ENCODE data around the gene RNU11.
"Not testable (repeated sequence)": the region's sequence is repeated elsewhere in the genome, so short reads cannot be mapped to it uniquely, and the experiment has no call there.

Gene RNU11

DNA sequence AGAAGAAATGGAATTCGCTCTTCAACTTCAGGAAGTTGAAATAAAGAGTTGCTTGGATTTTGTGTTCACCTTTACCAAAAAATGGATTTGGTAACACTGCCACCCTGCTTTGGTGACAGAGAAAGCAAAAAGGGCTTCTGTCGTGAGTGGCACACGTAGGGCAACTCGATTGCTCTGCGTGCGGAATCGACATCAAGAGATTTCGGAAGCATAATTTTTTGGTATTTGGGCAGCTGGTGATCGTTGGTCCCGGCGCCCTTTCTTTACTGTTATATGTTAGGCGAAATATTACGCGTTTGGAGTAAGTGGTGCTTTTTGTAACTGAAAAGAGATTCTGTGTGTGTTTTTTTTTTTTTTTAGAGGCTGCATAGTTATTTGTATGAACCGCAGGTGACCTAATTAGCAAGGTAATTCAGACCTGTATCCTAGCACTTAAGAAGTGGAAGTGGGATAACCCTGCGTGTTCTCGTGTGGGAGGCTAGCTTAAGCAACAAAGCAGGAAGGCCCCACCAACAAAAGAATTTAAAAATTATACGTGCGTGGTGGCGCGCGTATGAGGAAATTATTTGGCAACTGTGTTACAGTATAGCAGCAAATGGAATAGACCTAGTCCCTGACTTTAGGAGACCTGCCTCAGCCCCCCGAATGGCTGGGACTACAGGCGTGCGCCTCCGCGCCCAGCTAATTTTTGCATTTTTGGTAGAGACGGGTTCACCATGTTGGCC is at the start of gene RNU11:
Gene RNU11, plus strand, starts transcription at position 127 of the 725 bp plus-strand sequence.
- peak; percentile 95 for DNase-seq (ENCODE audit: low spot score)

DNA sequence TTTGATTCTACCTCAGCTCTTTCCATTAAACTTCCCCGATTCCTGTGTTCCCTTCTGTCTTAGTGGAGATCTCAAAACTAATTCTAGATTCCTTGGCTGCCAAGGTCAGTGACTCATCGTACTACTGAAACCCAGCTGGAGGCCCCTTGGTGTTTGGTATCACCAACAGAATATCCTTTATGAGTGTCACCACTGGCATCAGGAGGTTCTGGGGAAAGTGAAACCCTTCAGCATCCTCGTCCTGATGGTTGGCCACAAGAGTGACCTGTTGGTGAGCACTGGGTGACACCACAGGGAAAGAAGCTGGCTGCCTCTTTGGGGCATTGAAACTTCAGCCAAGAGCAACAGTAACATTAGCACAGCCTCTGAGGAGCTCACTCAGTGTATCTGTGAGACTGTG is 46.7 kb upstream of the RNU11 start:
- DNase-seq (ENCODE audit: low spot score) = no peak

DNA sequence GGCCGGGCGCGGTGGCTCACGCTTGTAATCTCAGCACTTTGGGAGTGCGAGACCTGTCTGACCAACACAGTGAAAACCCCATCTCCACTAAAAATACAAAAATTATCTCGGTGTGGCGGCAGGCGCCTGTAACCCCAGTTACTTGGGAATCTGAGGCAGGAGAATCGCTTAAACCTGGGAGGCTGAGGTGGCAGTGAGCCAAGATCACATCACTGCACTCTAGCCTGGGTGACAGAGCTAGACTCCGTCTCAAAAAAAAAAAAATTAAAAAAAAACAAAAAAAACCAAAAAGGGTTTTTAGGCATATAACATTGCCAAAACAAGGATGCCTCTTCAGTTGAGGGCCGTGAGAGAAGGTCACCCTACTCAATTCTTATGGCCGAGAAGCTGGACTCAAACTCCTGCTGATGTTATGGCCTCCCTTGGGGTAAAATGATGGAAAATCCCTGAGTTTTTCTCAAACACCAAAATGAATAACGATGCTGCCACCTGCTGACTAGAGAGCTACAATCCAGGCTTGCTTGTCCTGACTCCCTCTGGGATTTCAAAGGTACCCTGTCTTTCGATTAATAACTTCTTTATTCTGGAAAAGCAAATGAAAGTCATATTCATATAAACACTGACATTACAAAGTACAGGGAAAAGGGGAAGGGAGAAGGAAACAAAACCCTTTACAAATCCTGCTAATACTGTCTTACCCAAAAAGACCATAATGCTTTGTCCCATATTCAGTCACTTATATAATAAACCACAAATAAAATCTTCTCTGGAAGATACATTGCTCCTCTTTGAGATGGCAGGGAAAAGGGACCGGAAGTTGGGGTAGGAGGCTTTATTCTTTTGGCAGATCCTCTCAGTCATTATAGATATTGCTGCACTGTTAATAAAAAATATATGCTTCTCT is 45.6 kb upstream of the RNU11 start:
- peak; percentile 88 for DNase-seq (ENCODE audit: low spot score)

DNA sequence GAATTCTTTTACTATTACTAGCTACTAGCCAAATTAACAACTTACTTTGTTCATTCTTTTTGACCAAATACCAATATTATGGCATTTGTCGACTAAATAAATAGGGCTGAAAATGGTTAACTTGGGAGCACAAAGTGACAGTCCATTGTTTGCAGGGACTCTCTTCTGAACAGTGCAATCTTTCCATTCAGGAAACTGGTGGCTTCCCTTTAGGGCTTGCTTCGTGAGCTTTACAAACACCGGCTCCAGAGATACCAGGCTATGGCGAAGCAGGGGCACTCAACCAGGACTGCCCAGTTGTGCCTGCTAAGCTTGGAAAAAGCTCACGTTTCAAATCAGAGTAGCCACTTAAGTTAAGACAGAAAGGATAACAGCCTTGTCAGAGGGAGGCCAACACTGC is 44.0 kb upstream of the RNU11 start:
- DNase-seq (ENCODE audit: low spot score) = no peak

DNA sequence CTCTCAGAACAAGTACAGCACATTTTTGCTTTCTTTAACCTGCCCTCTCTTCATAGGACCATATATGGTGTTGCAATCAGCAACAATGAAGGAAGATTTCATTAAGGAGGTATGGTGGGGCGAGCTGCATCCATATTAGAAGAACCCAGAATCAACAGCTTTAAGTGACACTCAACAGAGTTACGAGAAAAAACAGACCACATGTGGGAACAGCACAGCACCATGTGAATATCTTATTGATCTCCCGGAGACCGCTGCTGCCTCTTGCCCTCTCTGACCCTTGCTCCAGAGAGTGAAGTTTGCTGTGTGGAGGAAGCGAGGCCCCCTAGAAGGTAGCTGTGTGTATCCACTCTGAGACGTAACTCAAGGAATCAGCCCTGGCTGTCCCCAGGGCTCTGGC is 43.4 kb upstream of the RNU11 start:
- DNase-seq (ENCODE audit: low spot score) = no peak

DNA sequence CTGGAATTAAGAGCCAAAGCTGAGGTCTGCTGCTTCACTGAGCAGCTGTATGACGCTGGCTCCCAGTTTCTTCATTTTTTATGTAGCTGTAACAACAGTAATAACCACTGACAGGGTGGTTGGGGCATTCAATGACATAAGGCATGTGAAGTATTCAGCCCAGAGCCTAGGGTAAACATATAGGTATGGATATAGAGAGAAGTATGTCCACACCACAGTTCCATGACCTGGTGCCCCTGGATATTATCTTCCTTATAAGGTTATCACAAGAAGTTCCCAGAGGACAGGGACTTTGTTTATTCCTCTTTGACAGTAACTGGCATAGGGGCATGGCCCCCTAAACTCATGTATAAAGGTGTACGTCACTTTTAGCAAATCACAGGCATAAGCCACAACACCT is 41.6 kb upstream of the RNU11 start:
- no peak for DNase-seq (ENCODE audit: low spot score)

DNA sequence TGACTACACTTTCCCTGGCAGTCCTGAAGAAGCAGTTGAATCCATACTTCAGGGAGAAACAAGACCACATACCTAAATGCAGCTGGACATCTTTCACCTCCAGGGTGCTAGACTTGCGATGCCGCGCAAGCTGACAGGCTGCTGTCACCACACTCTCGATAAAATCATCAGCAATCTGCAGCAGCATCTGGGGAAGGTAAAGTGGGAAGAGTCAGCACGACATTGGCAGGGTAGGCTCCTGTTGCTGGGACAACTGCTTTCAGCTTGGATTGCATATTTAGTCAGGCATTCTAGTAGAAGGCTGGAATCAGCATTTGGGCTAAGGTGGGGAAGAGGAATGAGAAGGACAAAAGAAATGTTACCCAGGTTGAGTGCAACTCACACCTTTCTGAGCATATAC is 35.2 kb upstream of the RNU11 start:
- no peak for DNase-seq (ENCODE audit: low spot score)

DNA sequence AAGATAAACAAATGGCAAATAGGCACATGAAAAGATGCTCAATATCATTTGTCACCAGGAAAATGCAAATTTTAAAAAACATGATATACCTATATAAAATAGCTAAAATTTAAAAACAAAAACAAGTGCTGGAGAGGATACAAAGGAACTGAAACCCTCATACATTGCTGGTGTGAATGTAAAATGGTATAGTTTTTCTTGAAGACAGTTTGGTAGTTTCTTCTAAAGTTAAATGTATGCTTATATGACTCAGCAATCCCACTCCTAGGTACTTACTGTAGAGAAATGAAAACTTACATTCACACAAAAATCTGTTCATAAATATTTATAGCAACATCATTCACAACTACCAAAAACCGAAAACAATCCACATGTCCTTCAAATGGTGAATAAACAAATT is 16.7 kb upstream of the RNU11 start:
- DNase-seq (ENCODE audit: low spot score) = no peak

DNA sequence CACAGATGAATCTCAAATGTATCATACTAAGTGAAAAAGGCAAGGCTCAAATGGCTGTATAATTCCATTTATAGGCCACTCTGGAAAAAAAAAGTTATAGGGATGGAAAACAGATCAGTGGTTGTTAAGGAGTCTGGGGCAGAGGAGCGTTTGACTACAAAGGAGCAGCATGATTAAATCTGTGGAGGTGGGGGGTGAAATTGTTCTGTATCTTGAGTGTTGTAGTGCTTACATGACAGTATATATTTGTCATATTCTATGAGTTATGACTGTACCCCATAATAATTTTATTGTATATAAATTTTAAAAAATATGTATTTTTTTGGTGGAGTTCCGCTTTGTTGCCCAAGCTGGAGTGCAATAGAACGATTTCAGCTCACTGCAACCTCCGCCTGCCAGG is 15.8 kb upstream of the RNU11 start:
- no peak for DNase-seq (ENCODE audit: low spot score)

DNA sequence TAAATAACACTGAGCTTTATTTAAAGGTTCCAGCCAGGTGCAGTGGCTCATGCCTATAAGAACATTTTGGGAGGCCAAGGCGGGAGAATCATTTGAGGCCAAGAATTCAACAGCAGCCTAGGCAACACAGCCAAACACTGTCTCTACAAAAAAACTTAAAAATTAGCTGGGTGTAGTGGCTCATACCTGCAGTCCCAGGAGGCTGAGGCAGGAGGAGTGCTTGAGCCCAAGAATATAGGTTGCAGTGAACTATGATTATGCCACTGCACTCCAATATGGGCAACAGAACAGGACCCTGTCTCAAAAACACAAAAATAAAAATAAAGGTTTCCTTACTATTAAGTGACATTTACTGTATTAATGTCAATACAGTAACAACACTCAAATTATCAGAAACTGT is 7.6 kb upstream of the RNU11 start:
- DNase-seq (ENCODE audit: low spot score) = no peak

DNA sequence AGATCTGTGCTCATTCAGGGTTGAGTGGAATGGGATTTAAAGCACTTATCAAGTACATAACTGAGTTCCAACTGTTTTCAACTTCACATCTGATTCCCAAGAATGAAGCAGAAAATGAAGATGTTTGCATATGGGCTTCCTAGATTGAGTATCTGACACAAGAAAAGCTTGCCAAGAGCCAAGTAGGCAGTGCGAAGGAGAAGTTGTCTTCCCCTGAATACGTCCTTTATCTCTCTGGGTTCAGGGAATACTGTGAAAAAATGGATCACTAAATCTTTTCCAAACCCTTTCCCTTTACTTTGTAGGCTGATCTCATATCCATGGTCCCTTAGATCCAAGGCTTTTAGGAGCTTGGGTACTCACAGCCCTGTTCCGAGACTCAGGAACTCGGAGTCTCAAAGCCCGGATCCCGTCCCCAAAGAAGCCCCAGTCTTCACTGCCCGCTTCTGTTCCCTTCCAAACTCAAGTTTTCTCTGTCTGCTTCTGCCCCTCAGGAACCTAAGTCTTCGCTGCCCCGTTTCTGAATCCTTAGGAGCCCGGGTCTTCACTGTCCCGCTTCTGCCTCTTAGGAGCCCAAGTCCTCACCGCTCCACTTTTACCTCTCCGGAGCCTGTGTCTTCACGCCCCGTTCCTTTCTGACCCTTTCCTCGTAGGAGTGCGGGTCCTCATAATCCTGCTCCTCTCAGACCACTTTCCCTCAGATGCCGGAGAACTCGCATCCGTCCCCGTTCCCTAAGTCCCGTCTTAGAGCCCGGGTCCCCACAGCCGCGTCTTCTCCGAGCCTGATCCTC is 6.1 kb upstream of the RNU11 start:
- DNase-seq (ENCODE audit: low spot score) = no peak

DNA sequence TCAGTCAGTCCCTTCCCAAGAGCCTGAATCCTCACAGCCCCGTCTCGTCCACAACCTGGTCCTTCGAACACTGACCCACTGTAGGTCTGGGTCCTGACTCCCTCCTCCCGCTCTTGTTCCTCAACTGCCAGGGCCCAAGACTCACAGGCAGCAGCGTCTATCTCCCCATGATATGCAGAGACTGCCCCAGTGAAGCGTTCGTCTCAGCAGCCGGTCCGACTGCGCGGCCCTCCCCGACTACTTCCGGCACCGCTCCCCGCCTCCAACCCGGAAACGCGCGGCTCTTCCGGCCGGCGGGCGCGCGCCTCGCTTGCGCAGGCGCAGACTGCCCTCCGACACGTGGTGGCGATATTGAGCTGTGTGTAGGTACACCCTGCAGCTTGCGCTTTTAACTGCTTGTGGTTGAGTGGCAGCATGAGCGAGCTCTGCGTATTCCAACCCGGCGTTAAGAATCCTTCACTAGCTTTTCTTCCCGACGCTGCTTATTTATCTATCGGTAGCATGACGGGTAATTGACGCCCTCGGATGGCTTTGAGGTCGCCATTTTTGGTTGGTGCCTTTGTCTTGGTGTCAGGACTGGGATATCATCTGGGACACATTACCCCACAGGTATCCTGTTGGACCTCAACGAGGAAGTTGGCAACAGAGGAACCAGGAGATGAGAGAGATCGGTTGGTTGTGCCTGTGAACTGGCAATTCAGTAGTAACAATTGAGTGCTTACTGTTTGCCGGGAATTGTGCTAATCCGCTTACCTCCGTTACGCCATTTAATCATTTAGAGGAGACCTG is 5.4 kb upstream of the RNU11 start, which contains the start of gene TAF12:
Gene TAF12, minus strand, starts transcription at position 221 of the 789 bp plus-strand sequence. CDS start 20,986 bp downstream, outside the sequence.
- DNase-seq (ENCODE audit: low spot score) = peak; percentile 94

DNA sequence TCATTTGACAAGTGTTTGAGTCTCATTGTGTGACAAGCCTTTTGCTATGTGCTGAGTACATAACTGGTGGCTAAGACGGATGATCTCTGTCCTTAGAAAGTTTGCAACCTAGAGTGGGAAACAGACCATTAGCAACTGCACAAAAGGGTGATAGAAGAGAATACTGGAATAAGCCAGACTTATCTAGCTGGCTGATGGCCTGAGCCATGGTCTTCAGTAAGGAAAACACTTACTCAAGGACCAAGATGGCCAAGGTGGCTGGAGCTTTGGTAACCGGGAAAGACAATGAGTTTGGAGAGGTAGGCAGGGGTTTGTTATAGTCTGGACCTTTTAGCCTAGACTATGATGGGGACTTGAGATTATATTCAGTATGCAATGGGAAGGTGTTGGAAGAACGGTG is 3.9 kb upstream of the RNU11 start:
- DNase-seq (ENCODE audit: low spot score) = no peak

DNA sequence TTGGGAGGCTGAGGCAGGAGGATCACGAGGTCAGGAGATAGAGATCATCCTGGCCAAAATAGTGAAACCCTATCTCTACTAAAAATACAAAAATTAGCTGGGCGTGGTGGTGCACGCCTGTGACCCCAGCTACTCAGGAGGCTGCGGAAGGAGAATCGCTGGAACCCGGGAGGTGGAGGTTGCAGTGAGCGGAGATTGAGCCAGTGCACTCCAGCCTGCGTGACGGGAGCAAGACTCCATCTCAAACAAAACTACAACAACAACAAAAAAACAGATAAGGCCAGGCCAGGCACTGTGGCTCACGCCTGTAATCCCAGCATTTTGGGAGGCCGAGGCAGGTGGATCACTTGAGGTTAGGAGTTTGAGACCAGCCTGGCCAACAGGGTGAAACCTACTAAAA is 3.0 kb upstream of the RNU11 start:
- DNase-seq (ENCODE audit: low spot score) = not testable (repeated sequence)

DNA sequence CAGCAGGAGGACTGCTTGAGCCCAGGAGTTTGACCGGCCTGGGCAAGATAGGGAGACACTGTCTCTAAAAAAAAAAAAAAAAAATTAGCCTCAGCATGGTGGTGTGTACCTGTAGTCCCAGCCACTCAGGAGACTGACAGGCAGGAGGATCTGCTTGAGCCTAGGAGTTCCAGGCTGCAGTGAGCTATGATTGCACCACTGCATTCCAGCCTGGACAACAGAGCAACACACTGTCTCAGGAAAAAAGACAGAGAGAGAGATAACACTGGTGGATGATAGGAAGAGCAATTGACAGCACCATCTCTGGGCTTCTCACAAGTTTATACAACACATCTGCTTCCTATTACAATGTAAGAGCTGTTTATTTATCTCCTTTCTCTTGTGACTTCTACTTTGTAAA is 2.4 kb upstream of the RNU11 start:
- DNase-seq (ENCODE audit: low spot score) = no peak

DNA sequence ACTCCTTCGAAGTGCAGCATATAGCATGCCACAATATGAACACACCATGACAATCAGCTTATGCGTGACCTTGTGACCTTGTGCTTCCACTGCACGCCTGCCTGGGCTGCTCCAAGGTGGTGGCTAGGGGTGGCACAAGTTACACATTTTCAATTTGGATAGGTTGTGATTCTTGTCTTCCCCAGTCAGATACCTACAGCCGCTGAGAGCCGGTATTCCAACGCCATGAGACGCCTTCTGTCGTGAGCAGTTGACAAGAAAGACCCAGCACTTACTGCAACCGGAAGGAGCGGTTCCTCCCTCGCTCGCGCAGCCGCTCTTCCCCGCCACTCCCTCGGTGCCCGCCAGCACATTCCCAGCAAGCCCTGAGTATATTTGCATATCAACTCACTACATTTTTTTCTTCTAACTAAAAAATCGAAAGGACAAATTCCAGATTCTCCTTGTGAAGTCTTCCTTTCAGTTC is 359 bp upstream of the RNU11 start:
- DNase-seq (ENCODE audit: low spot score) = peak; percentile 95

DNA sequence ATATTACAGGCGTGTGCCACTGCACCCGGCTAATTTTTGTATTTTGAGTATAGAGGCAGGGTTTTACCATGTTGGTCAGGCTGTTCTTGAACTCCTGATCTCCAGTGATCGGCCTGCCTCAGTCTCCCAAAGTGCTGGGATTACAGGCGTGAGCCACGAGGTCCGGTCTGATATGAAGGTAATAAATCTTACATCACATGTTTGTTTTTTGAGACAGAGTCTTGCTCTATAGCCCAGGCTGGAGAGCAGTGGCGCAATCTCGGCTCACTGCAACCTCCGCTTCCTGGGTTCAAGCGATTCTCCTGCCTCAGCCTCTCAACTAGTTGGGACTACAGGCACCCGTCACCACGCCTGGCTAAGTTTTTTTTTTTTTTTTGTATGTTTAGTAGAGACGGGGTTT is 4.7 kb downstream of the RNU11 start:
- DNase-seq (ENCODE audit: low spot score) = not testable (repeated sequence)

DNA sequence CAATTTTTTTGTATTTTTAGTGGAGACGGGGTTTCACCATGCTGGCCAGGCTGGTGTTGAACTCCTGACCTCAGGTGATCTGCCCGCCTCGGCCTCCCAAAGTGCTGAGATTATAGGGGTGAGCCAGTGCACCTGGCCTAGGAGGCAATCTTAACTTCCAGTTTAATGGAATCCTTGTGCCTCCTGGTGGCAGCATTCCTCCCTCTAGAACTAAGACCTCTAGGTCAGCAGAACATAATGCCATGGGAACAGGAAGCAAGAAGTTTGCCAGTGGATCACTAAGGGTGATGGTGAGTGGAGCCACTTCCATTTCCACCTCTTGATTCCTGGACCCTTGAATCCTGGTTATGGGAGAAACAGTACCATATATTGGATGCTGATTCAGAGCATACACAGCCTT is 5.5 kb downstream of the RNU11 start:
- DNase-seq (ENCODE audit: low spot score) = not testable (repeated sequence)

DNA sequence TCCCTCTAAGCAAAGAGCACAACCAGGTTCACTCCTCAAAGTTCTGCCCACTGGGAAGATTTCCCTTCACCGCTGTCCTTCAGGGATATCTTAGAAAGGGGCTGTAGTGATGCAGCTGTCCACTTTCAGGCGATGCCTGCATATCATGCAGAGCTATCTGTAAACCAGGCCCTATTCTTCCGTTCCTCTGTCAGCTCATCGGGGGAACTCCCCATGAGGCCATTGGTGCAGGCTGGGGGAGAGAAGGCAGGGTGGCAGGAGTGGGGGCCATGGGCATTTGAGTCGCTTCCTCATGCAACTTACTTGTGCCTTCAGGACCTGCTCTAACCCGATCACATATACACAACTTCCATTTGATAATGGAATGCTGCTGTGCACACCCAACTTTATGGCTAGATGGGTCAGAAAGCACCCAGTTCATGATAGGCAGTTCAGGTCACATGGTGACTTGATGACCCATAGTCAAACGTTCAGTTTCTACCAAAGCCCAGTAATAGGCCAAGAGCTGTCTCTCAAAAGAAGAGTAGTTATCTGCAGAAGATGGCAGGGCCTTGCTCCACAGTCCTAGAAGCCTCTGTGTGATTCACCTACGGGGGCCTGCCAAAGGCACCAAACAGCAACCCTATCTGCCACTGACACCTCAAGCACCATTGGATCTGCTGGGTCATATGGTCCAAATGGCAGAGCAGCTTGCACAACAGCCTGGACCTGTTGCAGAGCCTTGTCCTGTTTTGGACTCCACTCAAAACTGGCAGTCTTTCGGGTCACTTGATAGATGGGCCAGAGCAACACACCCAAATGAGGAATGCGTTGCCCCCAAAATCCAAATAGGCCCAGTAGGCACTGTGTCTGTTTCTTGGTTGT is 7.3 kb downstream of the RNU11 start:
- DNase-seq (ENCODE audit: low spot score) = not testable (repeated sequence)

DNA sequence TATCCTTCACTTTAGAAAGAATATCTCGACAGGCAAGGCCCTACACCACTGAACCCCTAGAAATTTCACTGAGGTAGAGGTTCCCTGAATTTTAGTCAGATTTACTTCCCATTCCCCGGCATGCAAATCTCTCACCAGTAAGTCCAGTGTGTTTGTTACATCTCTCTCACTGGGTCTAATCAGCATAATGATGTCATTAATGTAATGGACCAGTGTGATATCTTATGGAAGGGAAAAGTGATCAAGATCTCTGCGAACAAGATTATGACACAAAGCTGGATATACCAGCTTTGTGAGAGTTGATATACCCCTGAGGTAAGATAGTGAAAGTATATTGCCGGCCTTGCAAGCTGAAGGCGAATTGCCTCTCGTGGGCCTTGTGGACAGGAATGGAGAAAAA is 7.9 kb downstream of the RNU11 start:
- DNase-seq (ENCODE audit: low spot score) = no peak

Data from Ammon's horn (tissue), 1 donor.